HL-60/S4 (cell line): ENCODE measurements around the gene SETD4.

Experiments
- in situ Hi-C: fragments of 300-500 bp; cut with MboI; formaldehyde crosslinking; loops from 2 replicates; pipeline ENCODE4 v1.14.3; 2022; ENCODE audit warnings: low sequenced_read_pairs

The SETD4 gene

DNA sequence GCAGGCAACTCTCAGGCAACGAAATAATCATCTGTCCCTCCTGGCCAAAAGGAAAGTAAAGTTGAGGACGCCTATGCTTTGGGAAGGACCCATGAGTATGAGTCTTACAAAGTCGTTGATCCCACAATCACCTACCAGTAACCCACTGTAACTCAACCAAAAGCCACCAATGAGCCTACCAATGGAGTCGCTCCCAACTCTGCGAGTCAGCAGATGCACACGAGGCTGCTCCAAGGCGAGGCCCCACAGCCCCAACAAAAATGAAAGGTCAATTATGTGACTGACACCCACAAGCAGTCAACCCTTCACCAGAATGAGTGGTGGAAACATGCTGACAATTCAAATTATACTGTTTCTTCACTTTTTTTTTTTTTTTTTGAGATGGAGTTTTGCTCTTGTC lies 12.0 kb downstream of the SETD4 start:
- in situ Hi-C loops = no loop called here

DNA sequence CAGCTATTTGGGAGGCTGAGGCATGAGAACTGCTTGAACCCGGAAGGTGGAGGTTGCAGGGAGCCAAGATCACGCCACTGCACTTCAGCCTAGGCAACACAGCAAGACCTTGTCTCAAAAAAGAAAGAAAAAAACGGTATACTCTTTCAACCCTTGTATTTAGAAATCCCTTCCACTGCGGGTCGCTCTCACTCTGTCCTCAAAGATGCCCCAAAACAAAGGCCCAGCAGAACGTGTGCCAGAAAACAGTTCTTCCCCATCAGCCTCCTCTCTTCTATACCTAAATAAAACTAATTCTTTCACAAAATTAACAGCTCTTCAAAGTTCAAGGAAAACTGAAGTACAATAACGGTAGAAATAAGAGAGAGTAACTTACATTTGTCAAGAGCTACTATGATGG lies 13.2 kb downstream of the SETD4 start:
- in situ Hi-C loops = no loop called here

DNA sequence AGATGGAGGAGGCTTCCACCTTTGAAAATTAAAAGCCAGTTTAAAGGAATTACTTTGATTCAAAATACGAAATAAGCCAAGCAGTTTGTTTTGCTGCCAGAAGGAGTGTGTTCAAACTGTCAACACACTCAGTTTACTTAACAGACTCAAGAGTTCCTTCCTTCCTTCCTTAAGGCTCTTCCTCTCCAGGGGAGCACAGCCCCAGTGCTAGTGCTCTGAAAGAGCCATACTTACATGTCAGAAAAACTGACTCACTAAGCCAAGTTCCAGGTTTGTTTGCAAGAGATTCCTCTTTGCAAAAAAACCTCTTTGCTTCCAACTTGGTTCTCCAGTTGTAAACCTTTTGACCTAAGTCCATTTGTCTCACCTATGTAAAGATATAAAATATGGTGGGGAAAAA lies 14.3 kb downstream of the SETD4 start:
- in situ Hi-C loops = no loop called here

DNA sequence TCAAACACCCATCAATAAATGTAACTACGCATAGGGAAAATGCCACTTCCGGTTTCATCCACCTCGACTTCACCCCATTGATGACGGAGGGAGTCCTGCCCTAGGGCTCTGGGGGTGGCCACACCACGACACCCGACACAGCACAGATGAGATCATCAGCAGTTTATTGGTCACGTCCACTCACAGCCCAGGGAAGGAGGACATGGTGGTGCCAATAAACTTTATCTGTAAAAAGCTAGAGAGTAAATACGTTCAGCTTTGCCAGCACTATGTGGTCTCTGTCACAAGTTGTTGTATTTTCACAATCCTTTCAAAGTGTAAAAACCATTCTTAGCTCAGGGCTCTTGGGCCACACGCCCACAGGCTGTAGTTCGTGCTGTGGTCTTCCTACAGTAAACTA lies 16.3 kb downstream of the SETD4 start:
- in situ Hi-C loops = no loop called here

DNA sequence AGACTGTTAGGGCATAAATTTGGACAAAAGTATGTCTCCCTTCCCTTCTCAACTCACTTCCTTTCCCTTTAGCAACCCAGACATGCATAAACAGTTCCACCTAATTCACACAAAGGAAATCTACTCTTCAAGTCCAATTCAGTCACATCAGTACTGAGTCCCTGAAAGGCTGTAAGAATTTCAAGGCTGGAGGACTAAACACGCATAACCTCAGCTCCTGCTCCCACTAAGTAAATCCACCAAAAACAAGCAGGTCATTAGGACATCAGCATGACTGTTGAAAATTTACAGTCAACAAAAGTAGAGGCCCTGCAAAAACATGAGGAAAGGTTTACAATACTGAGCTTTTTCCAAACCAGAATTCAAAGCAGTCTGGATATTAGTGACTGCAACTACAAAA lies 18.4 kb downstream of the SETD4 start:
- in situ Hi-C loops = no loop called here

DNA sequence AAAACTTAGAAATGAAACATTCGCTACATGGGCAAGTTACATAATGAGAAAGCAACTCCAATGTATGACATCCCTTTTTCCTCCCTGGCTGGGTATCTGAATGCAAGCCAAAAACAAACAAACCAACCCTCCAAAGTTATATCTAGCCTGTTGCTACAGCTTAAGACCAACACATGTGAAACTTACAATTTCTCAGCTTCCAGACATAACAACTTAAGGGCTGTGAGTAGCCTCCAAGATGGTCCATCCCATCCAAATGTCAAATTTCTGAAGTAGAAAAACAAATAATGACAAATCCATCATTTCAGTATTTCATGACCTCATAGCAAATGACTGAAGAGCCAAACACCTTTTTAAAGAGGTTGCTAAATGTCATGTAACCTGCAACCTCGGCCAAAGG lies 19.9 kb downstream of the SETD4 start:
- in situ Hi-C loops = no loop called here

DNA sequence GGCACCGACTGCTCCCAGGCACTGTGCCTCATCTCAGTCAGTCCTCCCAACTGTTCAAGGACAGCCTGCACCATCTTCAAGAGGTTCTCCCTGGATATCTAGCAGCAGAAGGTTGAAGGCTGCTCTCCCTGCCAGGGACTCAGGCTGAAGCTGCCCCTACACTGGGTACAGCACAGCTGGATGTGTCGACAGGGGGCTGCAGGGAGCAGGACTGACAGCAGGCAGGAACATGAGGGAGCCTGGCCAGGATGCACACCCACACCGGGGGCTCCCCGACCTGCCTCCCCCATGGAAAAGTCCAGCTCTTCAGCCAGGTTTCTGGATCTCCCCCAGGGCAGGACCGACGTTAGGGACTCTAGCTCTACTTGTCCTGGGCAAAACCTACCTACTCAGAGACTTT lies 20.5 kb downstream of the SETD4 start:
- in situ Hi-C loops = no loop called here

DNA sequence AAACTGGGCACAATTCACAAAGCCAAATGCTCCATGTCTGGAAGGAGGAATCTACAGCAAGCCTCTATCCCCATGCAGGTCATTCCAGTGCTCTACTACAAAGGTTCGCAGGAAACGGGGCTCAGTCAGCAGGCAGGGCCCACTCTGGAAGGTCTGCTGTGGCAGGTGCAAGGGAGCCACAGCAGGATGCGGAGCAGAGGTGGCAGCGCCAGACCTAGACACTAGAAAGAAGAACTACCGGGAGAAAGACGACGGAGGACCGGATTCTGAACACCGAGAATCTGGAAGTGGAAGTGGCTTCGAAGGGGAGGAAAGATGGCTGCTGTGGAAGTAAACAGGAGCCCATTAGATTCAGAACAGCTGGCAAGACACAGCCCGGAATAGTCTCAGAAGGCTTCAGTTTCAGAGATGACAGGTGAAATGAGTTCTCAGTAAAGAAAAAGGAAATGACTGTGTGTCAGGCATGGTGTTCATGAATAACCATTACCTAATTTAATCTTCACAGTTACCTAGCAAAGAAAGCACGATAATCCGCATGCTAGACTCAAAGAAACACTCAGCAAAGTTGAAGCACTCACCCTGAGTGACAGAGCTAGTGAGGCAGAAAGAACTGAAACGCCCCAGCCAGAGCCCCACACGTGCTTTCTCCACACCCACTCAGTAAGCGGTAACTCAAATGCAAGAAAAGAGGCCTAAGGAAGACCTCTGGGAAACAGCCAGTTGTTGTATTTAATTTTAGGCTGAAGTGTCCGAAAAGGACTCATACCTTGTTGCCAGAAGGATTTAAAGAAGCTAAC lies 21.4 kb downstream of the SETD4 start:
- in situ Hi-C loops = no loop called here

DNA sequence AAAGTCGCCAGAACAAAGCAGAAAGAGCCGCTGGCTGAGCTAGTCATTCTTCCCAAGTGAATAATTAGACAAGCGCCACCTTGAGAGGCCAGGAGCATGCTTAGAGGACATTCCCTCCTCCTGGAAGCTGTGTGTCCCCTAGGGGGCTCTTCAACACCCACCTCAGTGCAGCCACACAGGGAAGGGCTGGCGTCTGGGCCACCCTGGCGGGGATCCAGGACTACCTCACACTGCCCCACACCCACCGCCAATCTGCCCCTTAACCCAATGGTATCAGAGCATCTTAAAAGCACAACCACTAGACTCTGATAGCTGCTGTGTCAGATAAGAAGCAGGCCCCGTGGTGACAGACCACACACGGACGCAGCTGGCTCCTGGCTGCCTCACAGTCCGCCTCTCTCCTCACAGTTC lies 24.9 kb downstream of the SETD4 start:
- in situ Hi-C loops = no loop called here

DNA sequence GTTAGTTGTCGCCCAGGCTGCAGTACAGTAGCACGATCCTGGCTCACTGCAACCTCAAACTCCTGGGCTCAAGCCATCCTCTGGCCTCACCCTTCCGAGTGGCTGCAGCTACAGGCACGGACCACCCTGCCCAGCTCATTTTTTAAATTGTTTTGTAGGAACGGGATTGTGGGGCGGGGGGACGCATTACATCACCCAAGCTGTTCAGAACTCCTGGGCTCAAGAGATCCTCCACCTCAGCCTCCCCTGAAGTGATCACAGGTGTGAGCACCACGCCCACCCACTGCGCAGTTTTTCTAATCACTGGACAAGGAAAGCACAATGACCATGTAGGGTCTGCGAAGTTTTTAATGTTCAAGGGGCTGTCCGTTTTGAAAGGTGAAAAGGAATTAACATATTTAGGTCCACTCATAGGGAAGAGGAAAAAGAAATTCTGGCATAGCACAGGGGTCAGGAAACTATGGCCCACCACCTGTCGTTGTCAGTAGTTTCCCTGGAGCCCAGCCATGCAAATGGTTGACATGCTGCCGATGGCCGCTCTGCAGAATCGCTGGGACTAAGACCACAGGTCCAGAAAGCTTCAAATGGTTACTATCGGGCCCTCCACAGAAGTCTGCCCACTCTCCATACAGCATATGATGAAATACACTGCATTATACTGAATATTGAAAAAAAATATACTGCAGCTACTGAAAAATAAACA lies 26.0 kb downstream of the SETD4 start:
- in situ Hi-C loops = no loop called here

DNA sequence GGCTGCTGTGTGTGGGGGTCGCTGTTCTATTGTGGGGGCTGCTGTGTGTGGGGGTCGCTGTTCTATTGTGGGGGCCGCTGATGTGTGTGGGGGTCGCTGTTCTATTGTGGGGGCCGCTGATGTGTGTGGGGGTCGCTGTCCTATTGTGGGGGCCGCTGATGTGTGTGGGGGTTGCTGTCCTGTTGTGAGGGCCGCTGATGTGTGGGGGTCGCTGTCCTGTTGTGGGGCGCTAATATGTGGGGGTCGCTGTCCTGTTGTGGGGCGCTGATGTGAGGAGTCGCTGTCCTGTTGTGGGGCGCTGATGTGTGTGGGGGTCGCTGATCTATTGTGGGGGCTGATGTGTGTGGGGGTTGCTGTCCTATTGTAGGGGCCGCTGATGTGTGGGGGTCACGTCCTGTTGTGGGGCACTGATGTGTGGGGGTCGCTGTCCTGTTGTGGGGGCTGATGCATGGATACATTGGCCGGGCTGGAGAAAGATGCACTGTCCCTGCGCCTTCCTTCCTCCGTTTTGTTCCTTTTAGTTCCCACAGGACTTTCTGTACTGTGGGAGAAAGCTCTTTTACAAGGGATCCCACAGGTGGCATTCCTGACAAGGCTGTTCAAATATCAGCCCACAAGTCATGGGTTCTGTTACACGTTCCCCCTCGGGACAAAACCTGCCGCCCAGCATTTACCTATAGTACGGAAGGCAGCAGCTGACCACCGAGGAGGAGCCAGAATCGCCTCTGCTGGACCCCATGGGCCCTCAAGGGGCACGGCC lies 27.5 kb downstream of the SETD4 start:
- in situ Hi-C loops = no loop called here

DNA sequence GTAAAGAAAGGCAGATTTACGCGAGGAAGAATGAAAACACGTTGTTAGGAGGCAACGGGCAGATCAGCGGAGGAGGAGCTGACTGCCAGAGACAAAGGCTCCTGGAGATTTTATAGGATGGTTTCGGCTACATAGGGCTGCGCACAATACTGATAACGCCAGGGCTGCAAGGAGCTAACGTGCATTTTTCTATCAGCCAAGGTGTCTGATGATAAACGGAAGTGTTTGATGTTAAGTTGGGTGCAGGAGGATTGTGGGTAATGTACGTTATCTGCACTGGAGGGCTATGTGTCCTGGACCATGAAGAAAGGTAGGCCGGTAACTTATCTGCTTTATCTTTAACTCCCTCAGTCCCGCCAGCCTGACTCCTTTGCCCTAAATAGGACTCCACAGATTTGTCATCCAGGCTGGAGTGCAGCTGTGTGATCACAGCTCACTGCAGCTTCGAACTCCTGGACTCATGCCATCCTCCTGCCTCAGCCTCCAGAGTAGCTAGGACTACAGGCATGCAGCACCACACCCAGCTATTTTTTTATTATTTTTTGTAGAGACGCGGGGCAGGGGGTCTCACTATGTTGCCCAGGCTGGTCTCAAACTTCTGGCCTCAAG lies 29.6 kb downstream of the SETD4 start:
- in situ Hi-C loops = no loop called here

DNA sequence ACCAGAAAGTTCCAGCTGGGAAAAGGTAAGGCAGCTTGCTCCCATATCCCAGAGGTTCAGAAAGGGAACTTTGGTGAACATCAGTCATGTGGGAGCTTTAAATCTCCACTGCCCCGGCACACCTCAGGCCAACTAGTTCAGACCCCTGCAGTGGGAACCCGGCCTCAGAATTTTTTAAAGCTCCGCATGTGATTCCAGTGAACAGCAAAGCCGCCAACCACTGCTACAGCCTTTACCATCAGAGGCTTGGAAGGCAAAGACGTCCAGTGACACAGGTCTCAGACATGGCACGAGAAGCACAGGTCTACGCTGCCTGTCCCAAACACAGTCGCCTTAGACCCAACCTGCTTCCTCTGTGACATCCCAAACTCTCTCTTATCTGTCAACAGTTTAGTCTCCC lies 31.0 kb downstream of the SETD4 start:
- in situ Hi-C loops = no loop called here

DNA sequence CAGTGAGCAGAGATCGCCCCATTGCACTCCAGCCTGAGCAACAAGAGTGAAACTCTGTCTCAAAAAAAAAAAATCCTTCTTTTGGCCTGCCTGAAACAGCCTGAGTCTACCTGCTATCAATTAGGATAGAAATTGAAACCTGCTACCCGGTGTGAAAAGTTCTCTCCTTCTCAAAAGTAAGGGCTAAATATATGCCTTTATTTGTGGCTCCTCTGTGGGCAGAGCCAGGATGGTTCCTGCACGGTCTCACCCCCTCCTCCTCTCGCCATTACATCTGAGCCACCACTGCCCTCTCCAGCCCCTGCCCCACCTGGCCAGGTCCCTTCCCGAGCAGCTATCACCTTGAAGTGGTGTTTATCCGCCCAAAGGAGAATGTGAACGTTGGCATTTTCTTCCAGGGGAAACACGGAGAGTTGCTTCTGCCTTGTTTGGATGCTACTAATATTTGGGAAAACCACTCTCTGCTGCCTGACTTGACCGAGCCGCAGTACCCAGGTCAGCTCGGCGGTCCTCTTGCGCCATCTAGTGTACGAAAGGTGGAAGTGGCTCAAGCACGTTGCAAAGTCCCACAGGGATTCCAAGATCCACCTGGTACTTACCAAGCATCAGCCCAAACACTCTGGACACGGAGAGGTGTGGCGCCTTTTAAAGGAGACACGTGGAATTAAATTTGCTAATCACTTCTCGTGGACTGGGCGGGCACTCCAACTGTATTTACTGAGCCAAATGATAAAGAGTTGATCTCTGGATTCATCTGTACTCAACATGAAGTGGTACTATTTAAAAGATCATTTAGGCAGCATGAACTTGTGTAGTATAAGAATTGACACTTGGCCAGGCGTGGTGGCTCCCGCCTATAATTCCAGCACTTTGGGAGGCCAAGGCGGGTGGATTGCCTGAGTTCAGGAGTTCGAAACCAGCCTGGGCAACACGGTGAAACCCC lies 31.9 kb downstream of the SETD4 start:
- in situ Hi-C loops = no loop called here

DNA sequence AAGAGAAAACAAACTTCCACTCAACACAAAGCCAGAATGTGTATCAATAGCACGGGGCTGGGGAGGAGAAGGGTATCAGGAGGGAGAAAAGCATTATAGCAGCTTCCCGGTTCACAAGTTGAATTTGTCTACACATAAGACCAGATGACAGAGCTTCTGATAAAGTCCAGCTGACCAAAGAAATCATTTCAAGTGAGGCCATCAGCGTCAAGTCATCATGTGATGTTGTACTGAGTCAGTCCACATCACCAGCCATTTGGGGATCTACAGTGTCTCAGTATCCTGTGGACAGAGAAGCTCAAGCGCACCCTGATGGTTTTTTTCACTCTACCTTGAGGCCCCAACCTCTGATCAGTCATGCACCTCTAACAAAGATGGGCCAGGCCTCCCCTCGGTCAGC lies 33.0 kb downstream of the SETD4 start:
- in situ Hi-C loops = no loop called here

DNA sequence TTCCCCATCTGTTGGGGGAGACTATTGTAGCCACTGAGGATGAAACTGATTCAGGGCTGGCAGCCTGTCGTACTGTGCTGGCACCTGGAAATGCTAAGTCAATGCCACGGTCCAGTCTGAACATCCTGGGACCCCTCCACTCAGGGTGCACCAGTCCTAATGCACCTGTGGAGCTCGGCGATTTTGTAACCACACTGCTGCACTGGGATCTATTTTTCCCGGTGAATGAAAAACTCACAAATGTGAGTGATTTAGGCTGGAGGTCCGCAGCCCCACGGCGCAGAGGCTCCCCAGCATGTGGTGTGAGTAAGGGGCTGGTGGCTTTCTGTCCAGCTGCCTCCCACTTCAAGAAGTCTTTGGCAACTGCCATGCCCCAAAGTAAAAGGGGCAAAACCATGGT lies 35.5 kb downstream of the SETD4 start:
- in situ Hi-C loops = no loop called here

DNA sequence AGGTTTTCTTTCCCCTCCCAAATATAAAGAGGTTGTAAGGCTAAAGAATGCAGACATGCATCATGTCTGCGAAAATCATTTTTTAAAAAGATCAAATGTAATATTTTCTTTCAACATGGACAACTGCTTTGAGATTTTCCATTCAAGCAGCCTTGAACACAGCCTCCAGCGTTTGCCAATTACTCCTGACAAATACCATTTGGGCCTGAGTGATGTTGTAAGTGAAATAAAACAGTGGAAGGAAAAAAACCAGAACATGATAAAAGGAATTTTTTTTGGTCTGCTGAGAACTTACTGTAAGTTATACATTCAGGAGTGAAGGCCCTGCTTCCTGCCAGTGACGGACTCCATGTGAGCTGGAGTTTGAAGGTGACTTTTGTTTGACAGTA lies 37.2 kb downstream of the SETD4 start:
- in situ Hi-C loops = no loop called here

DNA sequence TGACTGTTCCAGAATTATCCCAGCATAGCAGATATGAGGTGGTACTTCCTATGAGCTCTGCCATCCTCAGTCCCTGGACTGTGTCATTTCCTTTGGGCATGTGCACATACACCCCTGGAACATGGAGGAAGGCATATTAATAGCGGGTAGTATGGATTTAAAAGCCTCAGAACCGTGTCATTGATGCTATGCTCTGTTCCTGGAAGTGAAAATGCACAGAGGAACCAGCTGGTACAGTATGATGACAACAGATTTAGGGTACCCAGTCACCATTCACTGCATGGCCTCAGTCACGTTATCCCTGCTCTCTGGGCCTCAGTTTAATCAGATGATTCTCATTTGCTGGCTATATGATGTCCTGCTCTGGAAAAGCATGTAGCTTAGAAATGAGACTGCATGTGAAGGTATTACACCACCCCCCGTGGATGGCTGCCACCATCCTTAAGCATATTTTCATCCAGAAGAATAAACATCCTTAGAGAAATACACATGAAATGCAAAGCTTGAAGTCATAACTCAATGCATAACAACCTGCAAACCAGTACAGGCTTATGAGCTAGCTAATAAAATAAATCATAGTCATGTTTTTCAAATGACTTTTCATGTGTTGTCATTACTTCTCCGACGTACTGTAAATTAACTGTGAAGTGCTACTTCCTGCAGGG lies 37.8 kb downstream of the SETD4 start:
- in situ Hi-C loops = no loop called here

DNA sequence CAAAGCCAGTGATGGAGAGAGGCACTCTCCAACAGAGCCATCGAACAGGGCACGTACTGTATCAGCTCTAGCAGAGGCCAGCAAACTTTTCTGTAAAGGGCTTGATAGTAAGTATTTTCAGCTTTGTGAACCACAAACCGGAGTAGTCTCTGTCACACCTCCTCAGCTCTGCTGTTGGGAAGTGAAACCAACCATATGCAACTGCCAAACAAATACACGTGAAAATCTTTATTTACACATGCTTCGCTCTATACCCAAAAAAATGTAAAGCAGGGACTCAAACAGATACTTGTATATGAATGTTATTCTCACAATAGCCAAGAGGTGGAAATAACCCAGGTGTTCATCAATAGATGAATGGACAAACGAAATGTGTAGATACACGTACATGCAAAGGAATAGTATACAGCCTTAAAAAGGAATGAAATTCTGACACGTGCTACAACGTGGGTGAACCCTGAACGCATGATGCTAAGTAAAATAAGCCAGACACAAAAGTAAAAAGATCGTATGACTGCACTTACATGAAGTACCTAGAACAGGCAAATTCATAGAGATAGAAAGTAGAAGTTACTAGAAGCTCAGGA lies 39.0 kb downstream of the SETD4 start:
- in situ Hi-C loops = no loop called here

DNA sequence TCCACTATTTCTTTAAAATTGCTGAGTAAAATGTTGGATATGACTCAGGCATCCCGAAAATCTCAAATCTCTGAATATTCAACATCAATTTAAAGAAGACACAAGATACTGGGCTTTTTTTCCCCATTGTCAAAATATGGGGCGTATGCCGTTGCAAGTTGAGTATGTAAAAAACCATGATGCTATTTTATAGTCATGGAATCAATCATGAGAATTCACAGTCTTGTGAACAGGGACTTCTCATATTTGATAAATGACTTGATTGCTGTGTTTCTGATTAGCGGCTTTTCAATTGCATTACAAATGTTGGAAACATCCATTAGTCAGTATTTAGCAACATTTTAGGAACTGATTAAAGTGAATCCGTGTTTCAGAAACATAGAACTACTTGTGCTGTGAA lies 45.3 kb downstream of the SETD4 start:
- in situ Hi-C loops = no loop called here
